ENCODE measurements around the gene ITPR2. TPM values are rescaled to one million over a fixed set of nuclear protein-coding genes. Genes with fewer than 3 reads are reported as not detected.

The ITPR2 gene
- total RNA-seq, 1 experiment from 2014 or later: 41.6 TPM

- intact Hi-C loops (cut with micrococcal nuclease; ENCODE audit: unreplicated experiment): no loop called here
- H3K27me3 Mint-ChIP-seq (ENCODE audit: insufficient read depth, unreplicated experiment): no peaks in the 10 kb centered on the region
- no peak for TF ChIP-seq CTCF (IDR thresholded peaks at IDR 0.05; ENCODE audit: insufficient read depth in 1 of 2, low read depth in 1 of 2, low read length in 1 of 2, severe bottlenecking in 1 of 2, unreplicated experiment in 1 of 2)
- Histone ChIP-seq H3K9me3 (peaks cover 9% of the 10 kb centered on the region; the same call in 1 of the 2 replicates), H3K27me3 (replicated peaks; ENCODE audit: control insufficient read depth, insufficient read depth, low read length) (no peaks in the 10 kb centered on the region), H3K36me3 (ENCODE audit: control insufficient read depth, insufficient read depth, low read length) (no peaks in the 10 kb centered on the region), H3K4me1 (no peaks in the 10 kb centered on the region), H3K4me3 (ENCODE audit: low read depth, low read length) (no peak overlapping the region)
- DNase-seq: no peak
- H3K27ac Mint-ChIP-seq (ENCODE audit: unreplicated experiment): no peak overlapping the region
- H3K4me3 Mint-ChIP-seq (ENCODE audit: unreplicated experiment): no peak overlapping the region
- ChIA-PET CTCF (interaction anchor here (0.6 kb wide), 1 partner anchor 110 kb away, joined by 3 read pairs; no protein-coding TSS in a partner anchor), POLR2A (no interaction called here)
- H3K4me1 Mint-ChIP-seq (ENCODE audit: low read depth, unreplicated experiment): peaks cover 7% of the 10 kb centered on the region
- H3K36me3 Mint-ChIP-seq (ENCODE audit: insufficient read depth, unreplicated experiment): no peaks in the 10 kb centered on the region
- BruUV-seq (replicated peaks): no TSS peak
- peaks cover 15% of the 10 kb centered on the region for H3K9me3 Mint-ChIP-seq (ENCODE audit: unreplicated experiment)
Observed at GRCh38 chr12:26304273-26304672, 528.7 kb downstream of the ITPR2 start.

DNA sequence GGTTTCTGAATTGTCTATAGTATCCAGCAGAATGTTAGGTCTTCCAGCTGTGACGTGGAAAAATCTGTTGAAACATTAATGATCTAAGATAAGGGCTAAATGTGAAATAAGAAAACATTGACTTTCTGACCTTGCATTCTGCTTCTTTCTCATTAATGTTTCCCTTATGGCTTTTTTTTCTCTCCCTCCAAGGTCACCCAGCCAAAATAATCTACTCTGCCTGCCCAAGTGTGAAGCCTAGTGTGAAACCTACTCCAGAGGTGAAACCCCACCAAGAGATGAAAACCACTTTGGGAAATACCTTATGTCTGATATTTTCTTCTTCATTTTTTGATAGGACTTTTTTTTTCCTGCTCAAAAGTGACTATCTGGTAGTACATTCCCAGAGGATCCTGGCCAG is 529.6 kb downstream of the ITPR2 start:
- Histone ChIP-seq H3K9me3 (peaks cover 9% of the 10 kb centered on the region; the same call in 1 of the 2 replicates), H3K27me3 (replicated peaks; ENCODE audit: control insufficient read depth, insufficient read depth, low read length) (no peaks in the 10 kb centered on the region), H3K36me3 (ENCODE audit: control insufficient read depth, insufficient read depth, low read length) (no peaks in the 10 kb centered on the region), H3K4me3 (ENCODE audit: low read depth, low read length) (no peak overlapping the region), H3K4me1 (no peaks in the 10 kb centered on the region; the same call in 1 of the 2 replicates)
- no peak for TF ChIP-seq CTCF (IDR thresholded peaks at IDR 0.05; ENCODE audit: insufficient read depth in 1 of 2, low read depth in 1 of 2, low read length in 1 of 2, severe bottlenecking in 1 of 2, unreplicated experiment in 1 of 2)
- intact Hi-C loops (cut with micrococcal nuclease; ENCODE audit: unreplicated experiment): no loop called here
- no peak for DNase-seq
- CTCF ChIA-PET: no interaction called here
- POLR2A ChIA-PET: no interaction called here
- no peaks in the 10 kb centered on the region for H3K36me3 Mint-ChIP-seq (ENCODE audit: insufficient read depth, unreplicated experiment)
- BruUV-seq (replicated peaks): no TSS peak
- peaks cover 15% of the 10 kb centered on the region for H3K9me3 Mint-ChIP-seq (ENCODE audit: unreplicated experiment)
- H3K27me3 Mint-ChIP-seq (ENCODE audit: insufficient read depth, unreplicated experiment): no peaks in the 10 kb centered on the region
- peaks cover 7% of the 10 kb centered on the region for H3K4me1 Mint-ChIP-seq (ENCODE audit: low read depth, unreplicated experiment)
- no peak overlapping the region for H3K27ac Mint-ChIP-seq (ENCODE audit: unreplicated experiment)
- no peak overlapping the region for H3K4me3 Mint-ChIP-seq (ENCODE audit: unreplicated experiment)

DNA sequence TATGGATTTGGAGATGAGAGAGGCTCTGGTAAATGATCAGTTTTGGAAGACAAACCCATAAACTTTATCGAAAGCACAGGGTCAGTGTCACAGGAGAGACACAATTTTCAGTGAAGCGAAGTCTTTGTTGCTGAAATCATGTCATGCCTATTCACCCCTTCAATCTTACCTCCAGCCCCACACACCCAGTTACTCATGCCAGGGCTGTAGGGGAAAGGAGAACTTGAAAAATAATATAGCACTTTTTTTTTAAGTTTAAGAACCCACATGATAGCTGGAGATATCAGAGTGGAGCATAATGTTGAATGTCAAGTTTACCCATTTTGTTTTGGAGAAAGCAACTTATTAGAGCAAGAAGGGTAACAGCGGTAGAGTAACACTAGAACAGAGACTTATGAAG is 530.2 kb downstream of the ITPR2 start:
- Histone ChIP-seq H3K36me3 (ENCODE audit: control insufficient read depth, insufficient read depth, low read length) (no peaks in the 10 kb centered on the region), H3K27me3 (replicated peaks; ENCODE audit: control insufficient read depth, insufficient read depth, low read length) (no peaks in the 10 kb centered on the region), H3K9me3 (peaks cover 3% of the 10 kb centered on the region; the same call in 1 of the 2 replicates), H3K4me3 (ENCODE audit: low read depth, low read length) (no peak overlapping the region), H3K4me1 (no peaks in the 10 kb centered on the region; the same call in 1 of the 2 replicates)
- intact Hi-C loops (cut with micrococcal nuclease; ENCODE audit: unreplicated experiment): no loop called here
- DNase-seq: no peak
- Mint-ChIP-seq H3K36me3 (ENCODE audit: insufficient read depth, unreplicated experiment) (no peaks in the 10 kb centered on the region), H3K27me3 (ENCODE audit: insufficient read depth, unreplicated experiment) (no peaks in the 10 kb centered on the region), H3K27ac (ENCODE audit: unreplicated experiment) (no peak overlapping the region), H3K4me1 (ENCODE audit: low read depth, unreplicated experiment) (peaks cover 7% of the 10 kb centered on the region), H3K4me3 (ENCODE audit: unreplicated experiment) (no peak overlapping the region), H3K9me3 (ENCODE audit: unreplicated experiment) (peaks cover 15% of the 10 kb centered on the region)
- no peak for TF ChIP-seq CTCF (IDR thresholded peaks at IDR 0.05; ENCODE audit: insufficient read depth in 1 of 2, low read depth in 1 of 2, low read length in 1 of 2, severe bottlenecking in 1 of 2, unreplicated experiment in 1 of 2)
- ChIA-PET POLR2A (no interaction called here), CTCF (no interaction called here)
- no TSS peak for BruUV-seq (replicated peaks)

All from Caco-2 (cell line).